GM21528 (cell line): ENCODE data around the gene NDUFB3.

ENCODE experiments used
- ATAC-seq: cut with Tn5 transposase; IDR thresholded peaks from one replicate; pipeline ENCODE4 v1.9.1; 2021; ENCODE audit warnings: mild to moderate bottlenecking, moderate library complexity; ENCODE audit not compliant: unreplicated experiment, low FRiP score

The NDUFB3 gene

DNA sequence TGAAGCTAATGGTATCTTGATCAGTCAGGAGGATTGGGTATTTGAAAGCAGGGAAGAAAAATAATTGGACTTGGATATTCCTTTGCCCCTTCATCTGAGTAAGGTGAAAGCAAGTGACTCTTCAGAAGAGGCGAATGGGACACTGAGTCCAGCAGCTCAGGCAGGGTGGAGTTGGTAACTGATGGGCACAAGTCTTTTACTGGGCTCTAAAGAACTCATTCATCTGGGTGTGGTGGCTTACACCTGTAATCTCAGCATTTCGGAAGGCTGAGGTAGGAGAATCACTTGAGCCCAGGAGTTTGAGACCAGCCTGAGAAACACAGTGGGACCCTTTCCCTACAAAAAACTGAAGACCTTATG, 55.3 kb downstream of the NDUFB3 start:
- no peak for ATAC-seq

DNA sequence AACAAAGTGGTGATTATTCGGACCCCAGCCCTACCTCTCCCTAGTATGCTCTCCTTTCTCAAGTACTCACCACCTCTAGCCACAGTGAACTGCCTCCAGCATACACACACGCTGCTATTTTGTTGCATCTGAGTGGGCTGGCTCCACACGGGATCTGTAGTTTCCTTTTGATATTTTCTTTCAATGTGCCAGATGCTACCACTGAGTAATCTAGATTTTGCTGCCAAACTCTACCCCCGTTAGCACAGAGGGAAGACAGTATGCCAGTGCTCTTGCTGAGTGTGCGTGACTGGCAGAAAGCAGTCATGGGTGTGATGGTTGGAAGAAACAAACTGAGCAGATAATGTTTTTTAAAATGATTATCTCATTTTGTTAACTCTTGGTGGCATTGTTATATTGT, 55.8 kb downstream of the NDUFB3 start:
- no peak for ATAC-seq

DNA sequence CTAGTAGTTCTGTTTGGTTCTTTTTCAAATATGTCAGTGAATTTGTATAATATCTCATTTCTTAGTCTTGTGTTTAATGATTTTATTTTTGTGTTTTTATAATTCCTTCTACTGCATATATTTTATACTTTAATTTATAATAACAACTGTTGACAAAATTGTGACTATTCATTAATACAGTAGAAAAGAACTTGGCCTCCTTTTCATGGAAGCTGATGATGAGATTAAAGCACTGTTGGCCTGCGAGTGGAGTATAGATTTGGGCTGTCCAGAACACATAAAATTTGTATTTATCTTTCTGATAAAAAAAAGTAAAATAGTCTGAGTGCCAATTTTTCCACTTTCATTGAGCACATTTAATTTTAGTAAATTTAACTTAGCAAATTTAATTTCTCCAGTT, 56.2 kb downstream of the NDUFB3 start:
- ATAC-seq: no peak

DNA sequence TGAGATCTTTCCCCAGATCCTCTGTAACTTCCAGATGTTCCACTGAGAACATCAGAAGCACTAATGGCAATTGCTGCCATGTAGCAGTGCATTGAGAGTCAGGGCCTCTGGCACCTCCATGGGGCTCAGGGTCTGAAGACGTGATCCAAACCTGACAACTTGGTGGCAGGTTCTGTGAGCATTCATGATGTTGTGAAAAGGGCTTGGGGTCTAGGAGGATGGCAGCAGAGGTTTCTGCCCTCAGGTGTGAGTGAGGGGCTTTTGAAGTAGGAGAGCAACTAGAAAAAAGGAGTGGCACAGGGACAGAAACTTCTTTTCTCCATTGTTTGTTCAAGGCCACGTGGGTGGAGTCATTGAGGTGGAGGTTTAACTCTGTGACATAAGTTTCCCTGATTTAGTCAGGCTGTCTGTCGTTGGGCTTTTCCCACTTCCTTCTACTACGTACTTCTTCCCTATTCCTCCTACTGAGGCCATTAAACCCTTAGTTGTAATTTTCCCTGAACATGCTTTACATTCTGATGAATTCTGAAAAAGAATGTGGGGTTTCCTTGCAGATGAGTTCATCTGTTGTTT, 57.2 kb downstream of the NDUFB3 start:
- no peak for ATAC-seq

DNA sequence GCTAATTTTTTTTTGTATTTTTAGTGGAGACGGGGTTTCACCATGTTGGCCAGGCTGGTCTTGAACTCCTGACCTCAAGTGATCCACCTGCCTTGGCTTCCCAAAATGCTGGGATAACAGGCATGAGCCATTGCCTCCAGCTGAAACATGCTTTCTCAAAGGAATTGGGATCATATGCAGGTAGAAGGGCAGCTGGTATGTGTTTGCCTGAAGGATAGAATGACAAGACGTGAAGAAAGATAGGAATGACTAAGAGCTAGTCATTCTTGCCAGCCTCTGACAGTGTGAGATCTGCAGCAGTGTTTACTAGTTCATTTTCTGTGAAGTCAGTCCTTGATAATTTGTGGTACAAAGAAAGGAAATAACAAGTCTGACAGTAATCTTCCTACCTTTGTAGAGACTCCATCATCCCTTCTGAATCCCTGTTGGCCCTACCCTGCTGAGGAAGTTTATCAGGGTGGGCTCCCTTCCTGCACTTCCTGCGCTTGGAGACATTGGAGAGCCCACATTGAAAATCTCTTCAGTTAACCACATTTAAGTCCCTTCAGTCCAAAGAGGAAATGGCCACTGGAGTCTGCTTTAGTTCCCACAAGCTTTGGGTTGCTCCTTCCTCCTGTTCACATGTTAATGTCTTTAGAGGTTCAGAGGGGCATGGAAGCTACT, 58.9 kb downstream of the NDUFB3 start:
- no peak for ATAC-seq

DNA sequence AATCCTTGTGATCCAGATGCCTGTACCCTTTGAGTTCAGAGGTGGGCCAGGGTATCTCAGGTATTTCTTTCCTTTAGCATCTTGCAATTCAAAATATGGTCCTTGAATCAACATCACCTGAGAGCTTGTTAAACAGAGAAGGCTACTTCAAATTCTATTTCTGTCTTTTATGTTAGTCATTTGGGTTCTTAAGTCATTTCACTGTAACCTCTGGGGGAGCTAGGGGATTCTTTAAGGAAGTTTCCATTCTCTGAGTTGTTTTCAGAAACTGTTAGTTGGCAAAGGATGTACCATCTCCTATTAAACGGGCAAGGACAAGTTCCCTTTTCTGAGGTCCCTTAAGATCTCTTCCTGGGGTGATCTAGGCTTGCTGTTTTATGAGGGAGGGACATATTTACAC, 60.7 kb downstream of the NDUFB3 start:
- no peak for ATAC-seq
